GM23338 (cell line): ENCODE results near the gene CELSR1. TPM values are rescaled to one million over a fixed set of nuclear protein-coding genes. Genes with fewer than 3 reads are reported as not detected.

Experiments
- ATAC-seq: fragments of 200-7000 bp; cut with Tn5 transposase; 3 replicates; pipeline ENCODE4 v1.9.1; 2020
- DNase-seq: peaks from one replicate; pipeline ENCODE4 v3.0.0-alpha.2; 2015; ENCODE audit warnings: low spot score
- H2AFZ ChIP-seq: fragments of 200-600 bp; sonication (generic); 2 replicates; pipeline ENCODE4 v1.8.0; 2016; ENCODE audit warnings: antibody characterized with exemption, mild to moderate bottlenecking, moderate library complexity
- H3F3A ChIP-seq: fragments of 200-600 bp; sonication (generic); replicated peaks from 2 replicates; pipeline ENCODE4 v1.8.0; 2017; ENCODE audit warnings: antibody characterized with exemption, mixed run types, low read depth
- H3K27ac ChIP-seq: fragments of 200-600 bp; sonication (generic); 2 replicates; pipeline ENCODE4 v1.6.1; 2016; ENCODE audit warnings: low read depth
- H3K27me3 ChIP-seq: fragments of 200-600 bp; sonication (generic); 2 replicates; pipeline ENCODE4 v1.8.0; 2016; ENCODE audit warnings: mild to moderate bottlenecking, mixed run types, moderate library complexity; ENCODE audit not compliant: insufficient read depth
- H3K36me3 ChIP-seq: fragments of 200-600 bp; sonication (generic); 2 replicates; pipeline ENCODE4 v1.8.0; 2016; ENCODE audit warnings: mild to moderate bottlenecking; ENCODE audit not compliant: insufficient read depth
- H3K4me1 ChIP-seq: fragments of 200-600 bp; sonication (generic); 2 replicates; pipeline ENCODE4 v1.8.0; 2016; ENCODE audit warnings: mild to moderate bottlenecking, moderate library complexity; ENCODE audit not compliant: insufficient read depth
- H3K4me2 ChIP-seq: fragments of 200-600 bp; sonication (generic); 2 replicates; pipeline ENCODE4 v1.7.1; 2017; ENCODE audit warnings: mixed run types
- H3K4me3 ChIP-seq: fragments of 200-600 bp; sonication (generic); 2 replicates; pipeline ENCODE4 v1.6.1; 2016; ENCODE audit warnings: mixed run types
- H3K79me2 ChIP-seq: fragments of 200-600 bp; sonication (generic); replicated peaks from 2 replicates; pipeline ENCODE4 v1.8.0; 2017; ENCODE audit warnings: mild to moderate bottlenecking; ENCODE audit not compliant: insufficient read depth
- H3K9me2 ChIP-seq: fragments of 200-600 bp; sonication (generic); 2 replicates; pipeline ENCODE4 v1.8.0; 2017; ENCODE audit not compliant: insufficient read depth
- H4K20me1 ChIP-seq: fragments of 200-600 bp; sonication (generic); replicated peaks from 2 replicates; pipeline ENCODE4 v1.8.0; 2017; ENCODE audit warnings: mild to moderate bottlenecking; ENCODE audit not compliant: insufficient read depth
- H3K27ac Mint-ChIP-seq: 2 replicates; pipeline ENCODE4 v1.8.0; 2020; ENCODE audit warnings: inconsistent platforms, mild to moderate bottlenecking, moderate library complexity, mixed read lengths
- H3K27me3 Mint-ChIP-seq: 3 replicates; pipeline ENCODE4 v1.8.0; 2022; ENCODE audit warnings: low read depth, mild to moderate bottlenecking, moderate library complexity, mixed read lengths, inconsistent platforms; ENCODE audit not compliant: insufficient read depth, poor library complexity
- H3K36me3 Mint-ChIP-seq: 3 replicates; pipeline ENCODE4 v1.8.0; 2021; ENCODE audit warnings: low read depth, mild to moderate bottlenecking, inconsistent platforms, moderate library complexity, mixed read lengths
- H3K4me1 Mint-ChIP-seq: 3 replicates; pipeline ENCODE4 v1.8.0; 2020; ENCODE audit warnings: mild to moderate bottlenecking, inconsistent platforms, mixed read lengths
- H3K4me3 Mint-ChIP-seq: 3 replicates; pipeline ENCODE4 v1.8.0; 2021; ENCODE audit warnings: moderate library complexity, mild to moderate bottlenecking, inconsistent platforms, mixed read lengths
- H3K9me3 Mint-ChIP-seq: 3 replicates; pipeline ENCODE4 v1.8.0; 2020; ENCODE audit warnings: moderate library complexity, mild to moderate bottlenecking, inconsistent platforms, mixed read lengths
- CREB1 ChIP-seq: fragments of 250-450 bp; sonication (Bioruptor Pico); IDR thresholded peaks from 2 replicates; pipeline ENCODE4 v1.5.0; 2020; ENCODE audit warnings: low read depth, mild to moderate bottlenecking, moderate library complexity
- CTCF ChIP-seq, 2 experiments: fragments of 200-600 bp in 1 of 2; sonication (generic) in 1 of 2; conservative IDR thresholded peaks; 2 replicates each; pipeline versions ENCODE4 v1.5.1 to v1.6.1; 2016 to 2017; ENCODE audit warnings: antibody characterized with exemption in 2 of 2, low read depth in 2 of 2, mild to moderate bottlenecking in 2 of 2, moderate library complexity in 1 of 2
- ETS1 ChIP-seq: IDR thresholded peaks from 2 replicates; pipeline ENCODE4 v1.6.1; 2016; ENCODE audit warnings: antibody characterized with exemption
- EZH2phosphoT487 ChIP-seq: fragments of 200-600 bp; sonication (generic); IDR thresholded peaks from one replicate; pipeline ENCODE4 v1.8.1; 2018; ENCODE audit warnings: antibody characterized with exemption; ENCODE audit not compliant: unreplicated experiment
- JUNB ChIP-seq: IDR thresholded peaks from one replicate; pipeline ENCODE4 v1.6.1; 2016; ENCODE audit warnings: antibody characterized with exemption; ENCODE audit not compliant: unreplicated experiment
- NANOG ChIP-seq: IDR thresholded peaks from 2 replicates; pipeline ENCODE4 v1.6.1; 2016; ENCODE audit warnings: antibody characterized with exemption, borderline replicate concordance
- POLR2AphosphoS5 ChIP-seq: IDR thresholded peaks from 2 replicates; pipeline ENCODE4 v1.6.1; 2016; ENCODE audit warnings: antibody characterized with exemption, low read depth
- STAT1 ChIP-seq: IDR thresholded peaks from one replicate; pipeline ENCODE4 v1.6.1; 2016; ENCODE audit warnings: antibody characterized with exemption; ENCODE audit not compliant: unreplicated experiment
- ZNF114 ChIP-seq: fragments of 250-450 bp; sonication (Bioruptor Pico); IDR thresholded peaks from 2 replicates; pipeline ENCODE4 v1.5.0; 2020; ENCODE audit warnings: mild to moderate bottlenecking, moderate library complexity
- ZNF331 ChIP-seq: fragments of 250-450 bp; sonication (Bioruptor Pico); IDR thresholded peaks from 2 replicates; pipeline ENCODE4 v1.5.0; 2020; ENCODE audit warnings: low read depth, mild to moderate bottlenecking, moderate library complexity
- polyA plus RNA-seq: library from polyadenylated mRNA; unstranded; fragments of >200 nt; fragmentation: Nextera tagmentation; extraction: Ambion mirVana; gene quantifications from 2 replicates; pipeline ENCODE4 v1.2.1, GENCODE V29; 2016
- total RNA-seq: library from RNA; depleted of rRNA; stranded (reverse); fragments of >200 nt; shearing (Covaris generic); gene quantifications from 2 replicates; pipeline ENCODE4 v1.2.3, GENCODE V29; 2014
- TF ChIP-seq, protein P1 (sequence below): fragments of 250-450 bp; sonication (Bioruptor Pico); IDR thresholded peaks from 2 replicates; pipeline ENCODE4 v1.5.0; 2020; ENCODE audit warnings: mild to moderate bottlenecking, moderate library complexity
- TF ChIP-seq, protein P2 (sequence below): IDR thresholded peaks from one replicate; pipeline ENCODE4 v1.6.1; 2018; ENCODE audit warnings: antibody characterized with exemption; ENCODE audit not compliant: unreplicated experiment

The CELSR1 gene
- total and polyA plus RNA-seq, 2 experiments from 2014 or later: 4.8 to 20.4 TPM

GRCh38 chr22:46416891-46417580 lies 120.4 kb downstream of the CELSR1 start:
- Histone ChIP-seq H3K27me3 (no peaks in the 10 kb centered on the region), H3K4me2 (no peak overlapping the region), H3K4me3 (no peak overlapping the region), H3K4me1 (no peaks in the 10 kb centered on the region), H3K9me2 (no peaks in the 10 kb centered on the region), H3K36me3 (no peaks in the 10 kb centered on the region), H3K27ac (no peak overlapping the region), H2AFZ (no peak overlapping the region), H4K20me1 (0 out of 2 replicates have a peak, but pooled peaks cover 2% of the 10 kb centered on the region), H3K79me2 (no peaks in the 10 kb centered on the region), H3F3A (no peaks in the 10 kb centered on the region)
- no peak overlapping the region for H3K27ac Mint-ChIP-seq
- no peak for DNase-seq
- TF ChIP-seq EZH2phosphoT487 (no peak), ETS1 (no peak), CTCF (conservative IDR thresholded peaks at IDR 0.05; ENCODE audit: low read depth in 2 of 2) (no peak), NANOG (no peak), JUNB (no peak), ZNF331 (CRISPR knock-in tag) (no peak), STAT1 (no peak), POLR2AphosphoS5 (no peak), CREB1 (CRISPR knock-in tag) (no peak), ZNF114 (CRISPR knock-in tag) (no peak)
- TF ChIP-seq, protein P1, sequence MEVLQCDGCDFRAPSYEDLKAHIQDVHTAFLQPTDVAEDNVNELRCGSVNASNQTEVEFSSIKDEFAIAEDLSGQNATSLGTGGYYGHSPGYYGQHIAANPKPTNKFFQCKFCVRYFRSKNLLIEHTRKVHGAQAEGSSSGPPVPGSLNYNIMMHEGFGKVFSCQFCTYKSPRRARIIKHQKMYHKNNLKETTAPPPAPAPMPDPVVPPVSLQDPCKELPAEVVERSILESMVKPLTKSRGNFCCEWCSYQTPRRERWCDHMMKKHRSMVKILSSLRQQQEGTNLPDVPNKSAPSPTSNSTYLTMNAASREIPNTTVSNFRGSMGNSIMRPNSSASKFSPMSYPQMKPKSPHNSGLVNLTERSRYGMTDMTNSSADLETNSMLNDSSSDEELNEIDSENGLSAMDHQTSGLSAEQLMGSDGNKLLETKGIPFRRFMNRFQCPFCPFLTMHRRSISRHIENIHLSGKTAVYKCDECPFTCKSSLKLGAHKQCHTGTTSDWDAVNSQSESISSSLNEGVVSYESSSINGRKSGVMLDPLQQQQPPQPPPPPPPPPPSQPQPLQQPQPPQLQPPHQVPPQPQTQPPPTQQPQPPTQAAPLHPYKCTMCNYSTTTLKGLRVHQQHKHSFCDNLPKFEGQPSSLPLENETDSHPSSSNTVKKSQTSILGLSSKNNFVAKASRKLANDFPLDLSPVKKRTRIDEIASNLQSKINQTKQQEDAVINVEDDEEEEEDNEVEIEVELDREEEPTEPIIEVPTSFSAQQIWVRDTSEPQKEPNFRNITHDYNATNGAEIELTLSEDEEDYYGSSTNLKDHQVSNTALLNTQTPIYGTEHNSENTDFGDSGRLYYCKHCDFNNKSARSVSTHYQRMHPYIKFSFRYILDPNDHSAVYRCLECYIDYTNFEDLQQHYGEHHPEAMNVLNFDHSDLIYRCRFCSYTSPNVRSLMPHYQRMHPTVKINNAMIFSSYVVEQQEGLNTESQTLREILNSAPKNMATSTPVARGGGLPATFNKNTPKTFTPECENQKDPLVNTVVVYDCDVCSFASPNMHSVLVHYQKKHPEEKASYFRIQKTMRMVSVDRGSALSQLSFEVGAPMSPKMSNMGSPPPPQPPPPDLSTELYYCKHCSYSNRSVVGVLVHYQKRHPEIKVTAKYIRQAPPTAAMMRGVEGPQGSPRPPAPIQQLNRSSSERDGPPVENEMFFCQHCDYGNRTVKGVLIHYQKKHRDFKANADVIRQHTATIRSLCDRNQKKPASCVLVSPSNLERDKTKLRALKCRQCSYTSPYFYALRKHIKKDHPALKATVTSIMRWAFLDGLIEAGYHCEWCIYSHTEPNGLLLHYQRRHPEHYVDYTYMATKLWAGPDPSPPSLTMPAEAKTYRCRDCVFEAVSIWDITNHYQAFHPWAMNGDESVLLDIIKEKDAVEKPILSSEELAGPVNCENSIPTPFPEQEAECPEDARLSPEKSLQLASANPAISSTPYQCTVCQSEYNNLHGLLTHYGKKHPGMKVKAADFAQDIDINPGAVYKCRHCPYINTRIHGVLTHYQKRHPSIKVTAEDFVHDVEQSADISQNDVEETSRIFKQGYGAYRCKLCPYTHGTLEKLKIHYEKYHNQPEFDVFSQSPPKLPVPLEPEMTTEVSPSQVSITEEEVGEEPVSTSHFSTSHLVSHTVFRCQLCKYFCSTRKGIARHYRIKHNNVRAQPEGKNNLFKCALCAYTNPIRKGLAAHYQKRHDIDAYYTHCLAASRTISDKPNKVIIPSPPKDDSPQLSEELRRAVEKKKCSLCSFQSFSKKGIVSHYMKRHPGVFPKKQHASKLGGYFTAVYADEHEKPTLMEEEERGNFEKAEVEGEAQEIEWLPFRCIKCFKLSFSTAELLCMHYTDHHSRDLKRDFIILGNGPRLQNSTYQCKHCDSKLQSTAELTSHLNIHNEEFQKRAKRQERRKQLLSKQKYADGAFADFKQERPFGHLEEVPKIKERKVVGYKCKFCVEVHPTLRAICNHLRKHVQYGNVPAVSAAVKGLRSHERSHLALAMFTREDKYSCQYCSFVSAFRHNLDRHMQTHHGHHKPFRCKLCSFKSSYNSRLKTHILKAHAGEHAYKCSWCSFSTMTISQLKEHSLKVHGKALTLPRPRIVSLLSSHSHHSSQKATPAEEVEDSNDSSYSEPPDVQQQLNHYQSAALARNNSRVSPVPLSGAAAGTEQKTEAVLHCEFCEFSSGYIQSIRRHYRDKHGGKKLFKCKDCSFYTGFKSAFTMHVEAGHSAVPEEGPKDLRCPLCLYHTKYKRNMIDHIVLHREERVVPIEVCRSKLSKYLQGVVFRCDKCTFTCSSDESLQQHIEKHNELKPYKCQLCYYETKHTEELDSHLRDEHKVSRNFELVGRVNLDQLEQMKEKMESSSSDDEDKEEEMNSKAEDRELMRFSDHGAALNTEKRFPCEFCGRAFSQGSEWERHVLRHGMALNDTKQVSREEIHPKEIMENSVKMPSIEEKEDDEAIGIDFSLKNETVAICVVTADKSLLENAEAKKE (CRISPR knock-in tag): no peak
- TF ChIP-seq, protein P2, sequence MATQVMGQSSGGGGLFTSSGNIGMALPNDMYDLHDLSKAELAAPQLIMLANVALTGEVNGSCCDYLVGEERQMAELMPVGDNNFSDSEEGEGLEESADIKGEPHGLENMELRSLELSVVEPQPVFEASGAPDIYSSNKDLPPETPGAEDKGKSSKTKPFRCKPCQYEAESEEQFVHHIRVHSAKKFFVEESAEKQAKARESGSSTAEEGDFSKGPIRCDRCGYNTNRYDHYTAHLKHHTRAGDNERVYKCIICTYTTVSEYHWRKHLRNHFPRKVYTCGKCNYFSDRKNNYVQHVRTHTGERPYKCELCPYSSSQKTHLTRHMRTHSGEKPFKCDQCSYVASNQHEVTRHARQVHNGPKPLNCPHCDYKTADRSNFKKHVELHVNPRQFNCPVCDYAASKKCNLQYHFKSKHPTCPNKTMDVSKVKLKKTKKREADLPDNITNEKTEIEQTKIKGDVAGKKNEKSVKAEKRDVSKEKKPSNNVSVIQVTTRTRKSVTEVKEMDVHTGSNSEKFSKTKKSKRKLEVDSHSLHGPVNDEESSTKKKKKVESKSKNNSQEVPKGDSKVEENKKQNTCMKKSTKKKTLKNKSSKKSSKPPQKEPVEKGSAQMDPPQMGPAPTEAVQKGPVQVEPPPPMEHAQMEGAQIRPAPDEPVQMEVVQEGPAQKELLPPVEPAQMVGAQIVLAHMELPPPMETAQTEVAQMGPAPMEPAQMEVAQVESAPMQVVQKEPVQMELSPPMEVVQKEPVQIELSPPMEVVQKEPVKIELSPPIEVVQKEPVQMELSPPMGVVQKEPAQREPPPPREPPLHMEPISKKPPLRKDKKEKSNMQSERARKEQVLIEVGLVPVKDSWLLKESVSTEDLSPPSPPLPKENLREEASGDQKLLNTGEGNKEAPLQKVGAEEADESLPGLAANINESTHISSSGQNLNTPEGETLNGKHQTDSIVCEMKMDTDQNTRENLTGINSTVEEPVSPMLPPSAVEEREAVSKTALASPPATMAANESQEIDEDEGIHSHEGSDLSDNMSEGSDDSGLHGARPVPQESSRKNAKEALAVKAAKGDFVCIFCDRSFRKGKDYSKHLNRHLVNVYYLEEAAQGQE: no peak
- no peaks in the 10 kb centered on the region for H3K4me1 Mint-ChIP-seq
- no peaks in the 10 kb centered on the region for H3K9me3 Mint-ChIP-seq
- H3K27me3 Mint-ChIP-seq: peaks cover 9% of the 10 kb centered on the region
- no peak overlapping the region for H3K4me3 Mint-ChIP-seq
- H3K36me3 Mint-ChIP-seq: no peaks in the 10 kb centered on the region
- no peak for ATAC-seq
